Neutrophil (primary cell): ENCODE measurements around the gene HERPUD2.
A peak's percentile ranks its signal among the peaks of the same experiment; 100 is the strongest.

Experiments used
- H3K27ac ChIP-seq: fragments of 200-600 bp; sonication (generic); 2 replicates; pipeline ENCODE4 v1.5.1; 2016; ENCODE audit warnings: mild to moderate bottlenecking, moderate library complexity
- H3K27me3 ChIP-seq: fragments of 200-600 bp; sonication (generic); 2 replicates; pipeline ENCODE4 v1.6.0; 2016; ENCODE audit warnings: mild to moderate bottlenecking
- H3K36me3 ChIP-seq: fragments of 200-600 bp; sonication (generic); 2 replicates; pipeline ENCODE4 v1.5.1; 2017
- H3K4me1 ChIP-seq, 2 experiments: fragments of 200-600 bp in 1 of 2; sonication (generic) in 1 of 2; 1 replicate in 1 of 2; 2 replicates in 1 of 2; pipeline versions ENCODE4 v1.5.1 to v1.6.1; 2013 to 2016; ENCODE audit warnings: low read depth in 1 of 2, low read length in 1 of 2, mild to moderate bottlenecking in 1 of 2, moderate library complexity in 1 of 2; ENCODE audit not compliant: control insufficient read depth in 1 of 2, insufficient read depth in 1 of 2
- H3K4me3 ChIP-seq, 2 experiments: fragments of 200-600 bp in 1 of 2; sonication (generic) in 1 of 2; 1 replicate in 1 of 2; 2 replicates in 1 of 2; pipeline ENCODE4 v1.5.1; 2013 to 2016; ENCODE audit warnings: low read depth in 1 of 2, low read length in 1 of 2, mild to moderate bottlenecking in 1 of 2, moderate library complexity in 1 of 2
- H3K9me3 ChIP-seq: fragments of 200-600 bp; sonication (generic); 2 replicates; pipeline ENCODE4 v1.5.1; 2016
- CTCF ChIP-seq: fragments of 200-600 bp; sonication (generic); IDR thresholded peaks from 2 replicates; pipeline ENCODE4 v1.5.1; 2016; ENCODE audit warnings: antibody characterized with exemption

HERPUD2 gene

GRCh38 chr7:35694784-35695472 is at the start of gene HERPUD2:
Gene HERPUD2, minus strand, starts transcription at chr7:35695135. Its CDS starts 805 bp downstream, at chr7:35694330.
- H3K4me3 ChIP-seq = peak within 1 kb of the TSS; percentile 82 to 96
- no peaks in the 10 kb centered on the region for H3K27me3 ChIP-seq
- peak within 1 kb of the TSS; percentile 97 for H3K27ac ChIP-seq
- no peaks in the 10 kb centered on the region for H3K9me3 ChIP-seq
- peaks cover 58 to 64% of the 10 kb centered on the region in 2 experiments for H3K4me1 ChIP-seq
- no peaks in the 10 kb centered on the region for H3K36me3 ChIP-seq
- peak; percentile 40 for TF ChIP-seq CTCF

- TF ChIP-seq CTCF = no peak
- Histone ChIP-seq H3K4me1 (no peaks in the 10 kb centered on the region), H3K27ac (no peak overlapping the region), H3K27me3 (no peaks in the 10 kb centered on the region), H3K9me3 (no peaks in the 10 kb centered on the region), H3K4me3 (no peak overlapping the region), H3K36me3 (no peaks in the 10 kb centered on the region)
Measured at GRCh38 chr7:35738889-35739288, 44.0 kb upstream of the HERPUD2 start.

GRCh38 chr7:35736725-35737124 is 41.8 kb upstream of the HERPUD2 start:
- no peak for TF ChIP-seq CTCF
- no peaks in the 10 kb centered on the region for H3K9me3 ChIP-seq
- H3K4me3 ChIP-seq = no peak overlapping the region
- H3K27me3 ChIP-seq = no peaks in the 10 kb centered on the region
- no peak overlapping the region for H3K27ac ChIP-seq
- H3K4me1 ChIP-seq = no peaks in the 10 kb centered on the region
- no peaks in the 10 kb centered on the region for H3K36me3 ChIP-seq

GRCh38 chr7:35735396-35735795 is 40.5 kb upstream of the HERPUD2 start:
- no peaks in the 10 kb centered on the region for H3K9me3 ChIP-seq
- no peaks in the 10 kb centered on the region for H3K36me3 ChIP-seq
- no peak for TF ChIP-seq CTCF
- no peak overlapping the region for H3K27ac ChIP-seq
- H3K4me3 ChIP-seq = no peak overlapping the region
- H3K27me3 ChIP-seq = no peaks in the 10 kb centered on the region
- H3K4me1 ChIP-seq = no peaks in the 10 kb centered on the region

- Histone ChIP-seq H3K4me3 (no peak overlapping the region), H3K36me3 (no peaks in the 10 kb centered on the region), H3K4me1 (no peaks in the 10 kb centered on the region), H3K9me3 (no peaks in the 10 kb centered on the region), H3K27ac (no peak overlapping the region), H3K27me3 (no peaks in the 10 kb centered on the region)
- TF ChIP-seq CTCF = no peak
Measured at GRCh38 chr7:35734001-35734483, 39.1 kb upstream of the HERPUD2 start.
